Muscle layer of colon (tissue), 2 donors: ENCODE measurements around the gene MBD5.
A peak's percentile ranks its signal among the peaks of the same experiment; 100 is the strongest.

ENCODE experiments used
- H3K27ac ChIP-seq: one replicate; pipeline ENCODE4 v1.7.0; 2013; ENCODE audit warnings: low read depth, mild to moderate bottlenecking, low read length, moderate library complexity
- H3K27me3 ChIP-seq, 2 donors: one replicate each; pipeline ENCODE4 v1.7.0; 2013; ENCODE audit warnings: low read length in 2 of 2, mild to moderate bottlenecking in 2 of 2; ENCODE audit not compliant: insufficient read depth in 2 of 2, control insufficient read depth in 1 of 2
- H3K36me3 ChIP-seq: one replicate; pipeline ENCODE4 v1.7.0; 2013; ENCODE audit warnings: mild to moderate bottlenecking, low read length; ENCODE audit not compliant: insufficient read depth
- H3K4me1 ChIP-seq: one replicate; pipeline ENCODE4 v1.7.0; 2013; ENCODE audit warnings: mild to moderate bottlenecking, low read length; ENCODE audit not compliant: insufficient read depth
- H3K4me3 ChIP-seq, 2 donors: one replicate each; pipeline ENCODE4 v1.7.0; 2013; ENCODE audit warnings: low read length in 2 of 2, low read depth in 1 of 2, mild to moderate bottlenecking in 1 of 2, moderate library complexity in 1 of 2
- H3K9ac ChIP-seq: one replicate; pipeline ENCODE4 v1.7.0; 2013; ENCODE audit warnings: low read length
- H3K9me3 ChIP-seq: one replicate; pipeline ENCODE4 v1.7.0; 2013; ENCODE audit warnings: mild to moderate bottlenecking, low read length
- donor health status: abdominal sarcoma.
- donor health status: Adenocarcinoma of cecum.

The MBD5 gene

DNA sequence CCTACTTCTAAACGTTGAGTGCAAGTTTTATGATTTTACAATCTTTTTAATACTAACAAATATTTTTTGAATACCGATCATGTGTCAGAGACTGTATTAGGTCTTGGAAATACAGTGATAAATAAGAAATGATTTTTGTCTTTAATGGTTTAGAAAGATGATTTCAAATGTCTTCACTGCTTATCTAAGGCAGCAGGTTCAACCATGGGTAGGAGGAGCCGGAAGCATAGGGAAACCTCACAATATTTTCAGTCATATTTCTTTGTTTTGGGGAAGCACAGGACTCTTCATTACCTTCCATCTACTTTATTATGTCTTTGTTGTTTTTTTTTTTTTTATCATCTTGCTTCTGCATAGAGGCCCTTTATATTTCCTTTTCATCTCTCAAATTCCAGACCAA lies 458.5 kb downstream of the MBD5 start:
- Histone ChIP-seq H3K27ac (no peak overlapping the region), H3K36me3 (no peaks in the 10 kb centered on the region), H3K9ac (no peak overlapping the region), H3K9me3 (no peaks in the 10 kb centered on the region), H3K27me3 (no peaks in the 10 kb centered on the region), H3K4me3 (no peak overlapping the region), H3K4me1 (no peaks in the 10 kb centered on the region)

DNA sequence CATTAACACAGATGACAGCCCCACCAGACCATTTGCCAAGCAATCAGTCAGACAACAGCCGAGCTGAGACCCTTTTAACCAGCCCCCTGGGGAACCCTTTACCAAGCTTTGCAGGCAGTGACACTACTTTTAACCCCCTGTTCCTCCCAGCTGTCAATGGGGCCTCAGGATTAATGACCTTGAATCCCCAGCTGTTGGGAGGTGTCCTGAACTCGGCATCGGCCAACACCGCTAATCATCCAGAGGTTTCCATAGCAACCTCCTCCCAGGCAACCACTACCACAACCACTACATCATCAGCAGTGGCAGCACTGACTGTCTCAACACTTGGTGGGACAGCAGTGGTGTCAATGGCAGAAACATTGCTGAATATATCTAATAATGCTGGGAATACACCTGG lies 462.8 kb downstream of the MBD5 start:
- H3K27me3 ChIP-seq = no peaks in the 10 kb centered on the region
- H3K9me3 ChIP-seq = no peaks in the 10 kb centered on the region
- H3K4me1 ChIP-seq = no peaks in the 10 kb centered on the region
- H3K4me3 ChIP-seq = no peak overlapping the region
- H3K27ac ChIP-seq = no peak overlapping the region
- H3K9ac ChIP-seq = no peak overlapping the region
- no peaks in the 10 kb centered on the region for H3K36me3 ChIP-seq

- Histone ChIP-seq H3K36me3 (no peaks in the 10 kb centered on the region), H3K4me3 (no peak overlapping the region), H3K9ac (no peak overlapping the region), H3K4me1 (no peaks in the 10 kb centered on the region), H3K9me3 (no peaks in the 10 kb centered on the region), H3K27me3 (no peaks in the 10 kb centered on the region), H3K27ac (no peak overlapping the region)
Observed at GRCh38 chr2:148484066-148484465, 463.2 kb downstream of the MBD5 start.

GRCh38 chr2:148486655-148487054 lies 465.8 kb downstream of the MBD5 start:
- H3K9me3 ChIP-seq = no peaks in the 10 kb centered on the region
- H3K4me3 ChIP-seq = no peak overlapping the region
- no peak overlapping the region for H3K9ac ChIP-seq
- no peak overlapping the region for H3K27ac ChIP-seq
- H3K4me1 ChIP-seq = no peaks in the 10 kb centered on the region
- peaks cover 10% of the 10 kb centered on the region for H3K36me3 ChIP-seq
- no peaks in the 10 kb centered on the region for H3K27me3 ChIP-seq

- no peak overlapping the region for H3K27ac ChIP-seq
- H3K9ac ChIP-seq = no peak overlapping the region
- H3K27me3 ChIP-seq = no peaks in the 10 kb centered on the region
- H3K4me1 ChIP-seq = no peaks in the 10 kb centered on the region
- peaks cover 10% of the 10 kb centered on the region for H3K36me3 ChIP-seq
- no peak overlapping the region for H3K4me3 ChIP-seq
- H3K9me3 ChIP-seq = no peaks in the 10 kb centered on the region
Observed at GRCh38 chr2:148487439-148487838, 466.5 kb downstream of the MBD5 start.

GRCh38 chr2:148490840-148491439 lies 470.0 kb downstream of the MBD5 start:
- Histone ChIP-seq H3K4me1 (no peaks in the 10 kb centered on the region), H3K27me3 (no peaks in the 10 kb centered on the region)

DNA sequence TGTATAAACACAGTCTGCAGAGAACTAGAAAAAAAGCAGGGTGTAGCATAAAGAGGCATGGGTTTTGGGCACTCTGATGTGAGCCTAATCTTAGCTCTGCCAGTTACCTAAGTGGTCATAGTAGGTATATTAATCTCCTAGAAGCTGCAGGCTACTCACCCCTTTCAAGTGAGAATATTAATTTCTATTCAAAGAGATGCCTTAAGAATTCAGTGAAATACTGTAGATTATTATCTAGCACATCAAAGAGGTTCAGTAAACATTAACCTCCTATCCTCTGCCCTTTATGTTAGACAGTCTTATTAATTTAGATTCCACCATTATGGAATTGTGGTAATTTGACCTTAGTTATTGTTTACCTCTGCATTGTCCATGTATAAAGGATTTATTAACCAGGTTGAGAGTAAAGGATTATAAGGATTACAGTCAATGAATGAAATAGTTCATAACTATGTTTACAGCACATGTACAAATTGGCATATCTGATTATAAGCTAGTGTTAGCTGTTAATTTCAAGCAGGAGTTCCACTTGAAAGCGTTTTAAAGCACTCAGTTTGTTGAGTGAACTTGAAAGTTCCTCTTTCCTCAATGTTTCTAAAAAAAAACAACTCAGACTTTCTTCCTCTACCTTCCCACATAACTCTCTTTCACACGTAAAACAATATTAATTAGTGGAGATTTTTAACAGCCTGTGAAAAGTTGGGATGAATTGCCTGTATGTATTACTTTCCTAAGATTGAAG lies 473.1 kb downstream of the MBD5 start:
- Histone ChIP-seq H3K27me3 (no peaks in the 10 kb centered on the region), H3K36me3 (peaks cover 10% of the 10 kb centered on the region), H3K9me3 (no peaks in the 10 kb centered on the region), H3K27ac (no peak overlapping the region), H3K9ac (no peak overlapping the region), H3K4me1 (no peaks in the 10 kb centered on the region), H3K4me3 (no peak overlapping the region)

More at GRCh38 chr2:148490840-148491439, 470.0 kb downstream of the MBD5 start:
- Histone ChIP-seq H3K4me3 (no peak overlapping the region), H3K9ac (no peak overlapping the region), H3K27ac (no peak overlapping the region), H3K36me3 (peaks cover 10% of the 10 kb centered on the region), H3K9me3 (no peaks in the 10 kb centered on the region)

DNA sequence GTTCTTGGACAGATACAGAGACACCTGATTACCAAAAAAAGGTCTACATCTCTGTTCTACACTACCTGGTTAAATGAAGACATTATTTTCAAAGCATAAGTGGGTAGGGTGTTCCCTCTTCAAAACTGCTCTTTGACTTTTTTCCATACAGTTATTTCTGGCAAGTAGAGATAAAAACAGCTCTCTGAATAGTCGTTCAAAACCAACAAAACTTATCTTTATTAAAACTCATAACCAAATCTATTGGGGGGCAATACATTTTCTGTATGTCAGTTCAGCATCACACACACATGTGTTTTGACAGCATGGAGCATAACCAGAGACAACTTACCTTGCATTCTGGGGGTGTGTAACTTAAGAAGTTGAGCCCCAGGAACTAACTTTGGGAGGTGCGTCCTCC lies 474.7 kb downstream of the MBD5 start:
- Histone ChIP-seq H3K9me3 (no peaks in the 10 kb centered on the region), H3K4me3 (no peak overlapping the region), H3K36me3 (no peaks in the 10 kb centered on the region), H3K9ac (no peak overlapping the region), H3K4me1 (no peaks in the 10 kb centered on the region), H3K27ac (no peak overlapping the region), H3K27me3 (no peaks in the 10 kb centered on the region)

DNA sequence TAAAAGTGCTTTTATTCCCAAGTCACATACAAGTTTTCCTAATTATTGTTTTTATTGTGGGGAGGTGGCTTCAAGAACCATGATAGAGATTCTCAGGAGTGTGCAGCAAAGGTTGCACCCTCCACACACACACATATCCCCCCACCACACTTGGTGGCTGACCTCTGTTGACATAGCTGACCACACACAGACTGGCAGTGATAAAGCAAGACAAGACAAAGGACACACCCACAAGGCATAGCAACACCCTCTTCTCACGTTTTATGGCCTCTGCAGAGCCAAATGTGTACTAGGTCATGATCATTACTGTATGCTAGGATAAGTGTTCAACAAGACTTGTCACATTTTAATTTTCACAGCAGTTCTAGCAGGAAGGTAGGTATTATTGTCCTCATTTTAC lies 480.7 kb downstream of the MBD5 start:
- no peak overlapping the region for H3K4me3 ChIP-seq
- no peaks in the 10 kb centered on the region for H3K36me3 ChIP-seq
- H3K27ac ChIP-seq = no peak overlapping the region
- H3K9ac ChIP-seq = no peak overlapping the region
- H3K4me1 ChIP-seq = no peaks in the 10 kb centered on the region
- no peaks in the 10 kb centered on the region for H3K9me3 ChIP-seq
- no peaks in the 10 kb centered on the region for H3K27me3 ChIP-seq

DNA sequence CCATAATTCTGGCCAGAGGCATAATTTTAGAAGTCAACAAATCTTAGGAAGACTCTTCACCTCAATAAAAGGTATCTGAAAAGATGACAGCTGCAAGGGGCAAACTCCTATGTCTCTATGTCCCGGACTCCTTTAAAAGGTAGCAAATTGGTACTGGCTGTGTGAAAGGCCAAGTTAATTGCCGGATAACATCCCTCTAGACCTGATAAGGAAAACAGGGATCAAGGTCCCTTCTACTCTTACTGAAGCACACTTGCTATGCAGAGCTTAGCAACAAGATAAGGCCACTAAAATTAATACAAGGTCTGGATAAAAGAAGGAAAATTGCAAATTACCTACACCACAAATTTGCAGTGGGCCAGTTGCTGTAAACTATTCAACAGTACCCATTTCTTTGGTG lies 482.6 kb downstream of the MBD5 start:
- Histone ChIP-seq H3K36me3 (no peaks in the 10 kb centered on the region), H3K9me3 (no peaks in the 10 kb centered on the region), H3K27ac (no peak overlapping the region), H3K9ac (no peak overlapping the region), H3K4me1 (no peaks in the 10 kb centered on the region), H3K27me3 (no peaks in the 10 kb centered on the region), H3K4me3 (no peak overlapping the region)

- Histone ChIP-seq H3K36me3 (no peaks in the 10 kb centered on the region), H3K9ac (no peak overlapping the region), H3K4me1 (peaks cover 4% of the 10 kb centered on the region), H3K27me3 (no peaks in the 10 kb centered on the region), H3K9me3 (no peaks in the 10 kb centered on the region), H3K4me3 (no peak overlapping the region), H3K27ac (no peak overlapping the region)
Observed at GRCh38 chr2:148507970-148508369, 487.1 kb downstream of the MBD5 start.

- H3K9me3 ChIP-seq = no peaks in the 10 kb centered on the region
- no peaks in the 10 kb centered on the region for H3K36me3 ChIP-seq
- H3K4me3 ChIP-seq = peak overlapping the region in 1 of 2 donors; percentile 37
- no peak overlapping the region for H3K9ac ChIP-seq
- H3K27me3 ChIP-seq = no peaks in the 10 kb centered on the region
- H3K27ac ChIP-seq = no peak overlapping the region
- H3K4me1 ChIP-seq = peaks cover 4% of the 10 kb centered on the region
Observed at GRCh38 chr2:148508878-148509287, 488.0 kb downstream of the MBD5 start.
